Ishikawa (cell line): ENCODE data around the gene MARF1.

Source experiments
- CEBPB ChIP-seq: IDR thresholded peaks from 2 replicates; pipeline ENCODE4 v1.6.1; 2012
- CREB1 ChIP-seq: IDR thresholded peaks from 2 replicates; pipeline ENCODE4 v1.6.1; 2012; ENCODE audit warnings: low read depth
- EGR1 ChIP-seq: IDR thresholded peaks from 2 replicates; pipeline ENCODE4 v1.6.1; 2012
- EP300 ChIP-seq: IDR thresholded peaks from 2 replicates; pipeline ENCODE4 v1.6.1; 2012; ENCODE audit warnings: borderline replicate concordance
- FOXM1 ChIP-seq: IDR thresholded peaks from 2 replicates; pipeline ENCODE4 v1.6.1; 2012; ENCODE audit warnings: low read depth, borderline replicate concordance
- MAX ChIP-seq: IDR thresholded peaks from 2 replicates; pipeline ENCODE4 v1.6.1; 2012
- NFIC ChIP-seq: IDR thresholded peaks from 2 replicates; pipeline ENCODE4 v1.6.1; 2012
- RAD21 ChIP-seq: IDR thresholded peaks from 2 replicates; pipeline ENCODE4 v1.6.1; 2012; ENCODE audit warnings: low read depth
- REST ChIP-seq: IDR thresholded peaks from 2 replicates; pipeline ENCODE4 v1.6.1; 2012; ENCODE audit warnings: low read depth, mild to moderate bottlenecking
- TAF1 ChIP-seq: IDR thresholded peaks from 2 replicates; pipeline ENCODE4 v1.6.1; 2012; ENCODE audit warnings: low read depth, mild to moderate bottlenecking
- TCF12 ChIP-seq: IDR thresholded peaks from 2 replicates; pipeline ENCODE4 v1.6.1; 2012; ENCODE audit warnings: low read depth
- TEAD4 ChIP-seq: IDR thresholded peaks from 2 replicates; pipeline ENCODE4 v1.6.1; 2012
- USF1 ChIP-seq: IDR thresholded peaks from 2 replicates; pipeline ENCODE4 v1.6.1; 2012
- YY1 ChIP-seq: IDR thresholded peaks from 2 replicates; pipeline ENCODE4 v1.6.1; 2012; ENCODE audit warnings: low read depth
- ZBTB7A ChIP-seq: IDR thresholded peaks from 2 replicates; pipeline ENCODE4 v1.6.1; 2012; ENCODE audit warnings: low read depth

The MARF1 gene

GRCh38 chr16:15585956-15586355, 57.0 kb downstream of the MARF1 start:
- TF ChIP-seq TCF12 (no peak), EP300 (no peak), RAD21 (no peak), CREB1 (no peak), FOXM1 (no peak), TEAD4 (no peak), YY1 (no peak), NFIC (no peak), MAX (no peak)

GRCh38 chr16:15583526-15583925, 59.4 kb downstream of the MARF1 start:
- TF ChIP-seq RAD21 (no peak), ZBTB7A (no peak), MAX (no peak), TAF1 (no peak), TCF12 (no peak), USF1 (no peak), CEBPB (no peak), YY1 (no peak), CREB1 (no peak), FOXM1 (no peak), TEAD4 (no peak), REST (no peak), EP300 (no peak), NFIC (no peak), EGR1 (no peak)

GRCh38 chr16:15581127-15581815, 61.7 kb downstream of the MARF1 start:
- TF ChIP-seq EP300 = no peak
- TF ChIP-seq ZBTB7A = no peak
- TF ChIP-seq CEBPB = no peak

- TF ChIP-seq EGR1 (no peak), REST (no peak), YY1 (no peak), EP300 (no peak), NFIC (no peak), FOXM1 (no peak), CREB1 (no peak), TEAD4 (no peak), TCF12 (no peak), ZBTB7A (no peak), USF1 (no peak), CEBPB (no peak), MAX (no peak), TAF1 (no peak), RAD21 (no peak)
These were observed 64.1 kb downstream of the MARF1 start for GRCh38 chr16:15578824-15579223.

- TF ChIP-seq TAF1 (no peak), YY1 (peak; percentile 71)
These were observed 65.7 kb downstream of the MARF1 start for GRCh38 chr16:15576960-15577958.
